Lower leg skin (tissue), 4 donors: ENCODE data around the gene TAS1R2. TPM values are rescaled to one million over a fixed set of nuclear protein-coding genes. Genes with fewer than 3 reads are reported as not detected.

Source experiments
- DNase-seq, 2 donors: peaks; one replicate each; pipeline ENCODE4 v3.0.0-alpha.2; 2019; ENCODE audit warnings: low spot score in 2 of 2
- H3K4me3 ChIP-seq: fragments of 200-600 bp; sonication (generic); 2 replicates; pipeline ENCODE4 v1.5.1; 2017; ENCODE audit warnings: mild to moderate bottlenecking, low read depth; ENCODE audit not compliant: poor library complexity, severe bottlenecking
- CTCF ChIP-seq, 3 donors: fragments of 450-650 bp; IDR thresholded peaks; one replicate each; pipeline ENCODE4 v1.5.1; 2016; ENCODE audit warnings: antibody characterized with exemption in 3 of 3, mild to moderate bottlenecking in 3 of 3, moderate library complexity in 2 of 3
- POLR2A ChIP-seq, 2 donors: fragments of 450-650 bp; IDR thresholded peaks; one replicate each; pipeline ENCODE4 v1.6.1; 2016 to 2017; ENCODE audit warnings: antibody characterized with exemption in 2 of 2, mild to moderate bottlenecking in 1 of 2, moderate library complexity in 1 of 2
- WGBS, 2 donors: methylation state at CpG; one replicate each; pipeline ENCODE4 v1.1.5; 2018; 5-methylcytosine and 5-hydroxymethylcytosine counted together
- intact Hi-C: fragments of 100-400 bp; cut with DNase I; formaldehyde crosslinking; loops from one replicate; pipeline ENCODE4 v1.15.0; 2023; ENCODE audit warnings: low total_unique reads
- total RNA-seq, 4 donors: library from RNA; depleted of rRNA; stranded (reverse); fragments of >200 nt; gene quantifications; one replicate each; pipeline ENCODE4 v1.1.0, GENCODE V29; 2016

The TAS1R2 gene
- total RNA-seq, 4 donors from 2014 or later, result 0.38 TPM; not detected in 3

- no peak for DNase-seq
- WGBS, 2 donors, result 55 to 75% methylated on average over 12 of the region's 12 CpGs
- intact Hi-C loops, result no loop called here
- no peak for TF ChIP-seq CTCF (IDR thresholded peaks at IDR 0.05)
- TF ChIP-seq POLR2A (IDR thresholded peaks at IDR 0.05), result no peak
- no peak overlapping the region for H3K4me3 ChIP-seq
Observed at GRCh38 chr1:18879215-18879790, 19.8 kb upstream of the TAS1R2 start.

- intact Hi-C loops, result no loop called here
- TF ChIP-seq CTCF (IDR thresholded peaks at IDR 0.05) (no peak), POLR2A (IDR thresholded peaks at IDR 0.05) (no peak)
- DNase-seq, result no peak
- no peak overlapping the region for H3K4me3 ChIP-seq
- 85% methylated on average over 12 of the region's 12 CpGs for WGBS, 2 donors
Observed at GRCh38 chr1:18878538-18879214, 19.2 kb upstream of the TAS1R2 start.

GRCh38 chr1:18877282-18877681 lies 17.8 kb upstream of the TAS1R2 start:
- H3K4me3 ChIP-seq, result no peak overlapping the region
- intact Hi-C loops, result no loop called here
- DNase-seq, result no peak
- TF ChIP-seq CTCF (IDR thresholded peaks at IDR 0.05) (no peak), POLR2A (IDR thresholded peaks at IDR 0.05) (no peak)
- WGBS, 2 donors, result 82% methylated on average over 29 to 35 of the region's 35 CpGs

GRCh38 chr1:18876210-18876609 lies 16.8 kb upstream of the TAS1R2 start:
- intact Hi-C loops, result no loop called here
- no peak for DNase-seq
- H3K4me3 ChIP-seq, result no peak overlapping the region
- TF ChIP-seq CTCF (IDR thresholded peaks at IDR 0.05), result no peak
- 87 to 94% methylated on average over 9 to 10 of the region's 10 CpGs for WGBS, 2 donors

- H3K4me3 ChIP-seq, result no peak overlapping the region
- WGBS, 2 donors, result 78 to 93% methylated on average over 3 of the region's 3 CpGs
- intact Hi-C loops, result no loop called here
- DNase-seq, result no peak
- TF ChIP-seq CTCF (IDR thresholded peaks at IDR 0.05), result no peak
- TF ChIP-seq POLR2A (IDR thresholded peaks at IDR 0.05), result no peak
Observed at GRCh38 chr1:18875796-18876128, 16.3 kb upstream of the TAS1R2 start.
